NCI-H2227 treated with DMSO at 0.1 percent for 48 hours (cell line): ENCODE measurements around the gene FAXDC2.

ENCODE experiments used
- DNase-seq: peaks from one replicate; lab custom pipeline; 2025; lab: John Stamatoyannopoulos, UW

FAXDC2 gene

DNA sequence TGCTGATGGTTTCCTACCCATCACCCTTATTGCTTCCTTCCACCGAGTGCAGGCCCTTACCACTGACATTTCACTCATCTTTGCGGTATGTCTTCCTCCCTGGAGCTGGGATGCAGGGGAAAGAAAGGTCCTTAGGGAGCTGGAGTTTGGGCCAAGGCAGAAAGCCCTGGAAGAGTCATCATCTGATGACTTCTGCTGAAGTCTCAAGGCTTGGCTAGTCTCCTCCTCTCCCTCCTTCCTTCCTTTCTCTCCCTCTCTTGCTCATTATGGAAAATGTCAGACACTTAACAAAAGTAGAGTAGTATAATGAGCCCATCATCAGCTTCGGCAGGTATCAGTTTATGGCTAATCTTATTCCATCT is 55.2 kb downstream of the FAXDC2 start:
- no peak for DNase-seq

DNA sequence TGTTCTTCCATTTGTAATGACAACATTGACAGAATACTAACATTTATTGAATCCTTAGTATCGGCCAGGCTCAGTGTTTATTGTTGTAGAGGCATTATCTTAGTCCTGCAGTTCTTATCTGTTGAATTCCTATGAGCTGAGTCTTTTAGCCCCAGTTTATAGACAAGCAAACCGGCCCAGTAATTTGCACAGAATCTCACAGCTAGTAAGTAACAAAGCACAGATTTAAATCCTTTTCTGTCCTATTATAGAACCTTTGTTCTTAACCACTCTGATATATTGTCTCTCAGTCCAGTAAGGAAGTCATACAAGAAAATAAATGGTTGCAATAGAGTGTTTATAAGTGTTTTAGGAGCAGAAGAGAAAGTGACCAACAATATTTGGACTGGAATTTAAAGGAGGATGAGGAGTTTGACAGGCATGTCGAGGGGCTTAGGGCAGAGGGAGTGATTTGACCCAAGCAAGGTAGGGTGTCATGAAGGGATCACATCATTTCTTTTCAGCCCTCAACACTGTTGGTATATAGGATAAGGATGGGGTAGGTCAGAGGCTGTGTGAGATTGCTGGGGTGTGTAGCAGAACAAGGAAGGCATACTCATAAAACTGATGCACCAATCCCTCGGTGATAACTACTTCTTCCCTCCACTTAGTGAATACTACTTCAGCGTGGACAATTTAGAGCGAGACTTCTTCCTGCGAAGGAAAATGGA is 55.7 kb downstream of the FAXDC2 start:
- no peak for DNase-seq

DNA sequence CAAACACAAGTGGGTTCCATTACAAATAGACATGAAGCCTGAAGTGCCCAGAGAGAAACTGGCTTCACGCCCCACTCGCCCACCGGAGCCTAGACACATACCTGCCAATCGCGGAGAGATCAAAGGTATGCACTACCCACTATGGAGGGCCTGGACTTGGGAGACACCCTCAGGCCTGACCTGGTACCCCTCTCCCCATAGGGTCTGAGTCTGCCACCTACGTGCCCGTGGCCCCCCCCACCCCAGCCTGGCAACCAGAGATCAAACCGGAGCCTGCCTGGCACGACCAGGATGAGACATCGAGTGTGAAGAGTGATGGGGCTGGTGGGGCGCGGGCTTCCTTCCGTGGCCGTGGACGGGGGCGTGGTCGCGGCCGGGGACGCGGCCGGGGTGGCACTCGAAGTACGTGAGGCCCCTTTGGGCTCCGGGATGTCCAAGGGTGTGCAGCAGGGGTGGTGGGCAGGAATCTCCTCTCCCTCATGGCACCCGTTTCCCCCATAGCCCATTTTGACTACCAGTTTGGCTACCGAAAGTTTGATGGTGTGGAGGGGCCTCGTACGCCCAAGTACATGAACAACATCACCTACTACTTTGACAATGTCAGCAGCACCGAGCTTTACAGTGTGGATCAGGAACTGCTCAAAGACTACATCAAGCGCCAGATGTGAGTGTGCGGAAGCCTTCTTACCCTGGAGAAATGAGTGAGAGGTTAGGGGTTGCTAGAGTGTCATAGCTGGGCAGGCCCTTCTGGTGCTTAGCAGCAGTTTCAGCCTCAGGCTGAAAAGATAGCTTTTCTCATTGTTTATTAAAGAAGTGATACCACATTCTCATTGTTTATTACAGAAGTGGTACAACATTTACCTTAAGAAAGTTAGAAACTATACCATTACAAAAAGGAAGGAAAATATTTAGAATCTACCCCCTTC is 56.5 kb downstream of the FAXDC2 start:
- DNase-seq = no peak

DNA sequence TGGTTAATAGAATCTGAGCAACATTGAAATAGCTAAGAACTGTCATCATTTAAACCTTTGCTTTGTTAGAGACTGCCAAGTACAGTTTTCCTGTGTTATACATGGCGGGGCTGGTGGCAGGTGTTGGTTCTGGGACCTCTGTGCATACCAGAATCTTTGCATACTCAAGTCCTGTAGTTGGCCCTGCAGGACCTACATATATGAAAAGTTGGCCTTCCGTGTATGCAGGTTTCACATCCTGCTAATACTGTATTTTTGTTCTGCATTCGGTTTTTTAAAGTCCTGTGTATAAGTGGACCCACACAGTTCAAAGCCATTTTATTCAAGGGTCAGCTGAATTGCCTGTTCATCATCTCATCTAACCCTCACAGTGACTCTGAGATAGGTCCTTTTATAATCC is 58.9 kb downstream of the FAXDC2 start:
- DNase-seq = no peak

DNA sequence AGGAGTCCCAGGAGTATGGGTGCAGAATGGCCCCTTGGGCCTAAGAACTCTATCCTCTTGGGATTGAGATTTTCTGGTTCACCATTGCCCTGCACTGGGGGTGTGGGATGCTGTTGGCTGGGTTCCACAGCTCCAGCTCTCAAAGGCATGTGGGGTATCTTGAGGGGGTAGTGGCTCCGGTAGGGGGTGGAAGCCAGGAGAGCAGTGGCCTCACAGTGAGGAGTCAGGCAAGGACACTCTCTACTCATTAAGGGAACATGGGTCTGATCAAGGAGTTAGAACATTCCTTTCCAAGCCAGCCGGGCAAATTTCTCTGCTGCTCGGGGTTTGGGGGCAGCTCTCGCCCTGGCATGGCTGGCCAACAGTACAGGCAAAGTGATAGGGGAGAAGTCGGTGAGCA is 62.2 kb downstream of the FAXDC2 start:
- DNase-seq = no peak

DNA sequence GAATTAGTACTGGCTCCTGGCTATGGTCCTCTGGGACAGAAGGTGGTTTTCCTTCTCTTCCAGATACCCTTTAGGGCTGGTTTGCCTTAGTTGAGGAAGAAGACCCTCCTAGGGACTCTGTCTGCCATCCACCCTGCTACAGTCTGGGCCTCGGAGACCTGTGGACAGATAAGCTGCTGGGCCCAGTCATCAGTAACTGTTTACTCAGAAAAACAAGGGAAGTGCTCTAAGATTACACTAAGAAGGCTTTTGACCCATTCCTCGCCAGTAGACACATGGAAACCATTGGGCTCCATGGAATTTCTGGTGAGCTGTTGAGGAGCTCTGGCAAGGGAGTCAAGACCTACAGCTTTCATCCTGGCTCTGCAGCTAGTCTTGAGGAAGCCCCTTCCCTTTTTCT is 64.0 kb downstream of the FAXDC2 start:
- DNase-seq = no peak

DNA sequence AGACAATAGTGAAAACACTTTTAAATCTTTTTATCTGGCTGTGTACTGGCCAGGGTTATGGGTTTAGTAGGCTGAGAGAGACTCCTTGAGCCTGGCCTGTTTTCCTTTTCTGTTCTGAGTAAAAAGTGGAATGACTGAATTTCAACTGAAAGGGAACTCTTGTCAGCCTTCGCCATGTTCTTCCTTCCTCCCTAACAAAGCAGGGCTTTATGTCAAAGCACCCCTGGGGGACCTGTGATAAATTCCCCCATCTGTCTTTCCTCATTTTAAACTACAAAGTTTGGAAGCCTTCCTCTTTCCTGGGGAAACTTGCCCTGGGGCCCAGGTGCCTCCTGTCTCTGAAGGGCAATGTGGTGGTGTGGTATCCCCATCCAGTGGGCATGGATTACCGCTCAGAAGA is 65.5 kb downstream of the FAXDC2 start:
- no peak for DNase-seq

DNA sequence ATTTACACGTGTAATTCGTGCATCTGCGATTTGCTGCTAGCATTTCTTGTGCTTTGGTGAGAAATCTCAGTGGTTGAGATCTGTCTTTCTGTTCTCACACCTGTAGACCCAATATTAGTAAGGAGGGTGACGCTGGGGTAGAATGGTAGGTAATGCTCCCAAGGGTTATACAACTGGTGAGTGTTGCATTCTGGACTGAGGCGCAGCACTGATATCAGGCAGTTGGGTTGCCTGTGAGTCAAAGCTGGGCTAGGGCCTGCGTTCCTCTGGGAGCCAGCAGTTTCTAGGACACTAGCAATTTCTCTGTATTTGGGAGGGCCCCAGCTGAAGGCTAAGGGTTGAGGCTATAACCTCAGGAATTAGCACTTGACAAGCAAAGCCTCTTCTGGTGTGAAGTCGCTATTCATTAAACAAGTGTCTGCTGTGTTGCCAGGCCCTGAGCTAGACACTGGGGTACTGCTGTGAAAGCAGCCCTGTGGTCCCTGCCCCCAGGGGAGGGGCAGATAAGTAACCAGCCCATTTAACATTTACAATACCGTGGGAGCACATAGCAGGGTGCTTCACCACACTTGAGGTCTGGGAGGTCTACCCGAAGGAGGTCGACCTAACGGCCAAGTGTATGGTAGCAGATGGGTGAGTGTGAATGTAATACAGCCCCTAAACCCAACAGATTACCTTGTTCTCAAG is 66.5 kb downstream of the FAXDC2 start:
- no peak for DNase-seq

DNA sequence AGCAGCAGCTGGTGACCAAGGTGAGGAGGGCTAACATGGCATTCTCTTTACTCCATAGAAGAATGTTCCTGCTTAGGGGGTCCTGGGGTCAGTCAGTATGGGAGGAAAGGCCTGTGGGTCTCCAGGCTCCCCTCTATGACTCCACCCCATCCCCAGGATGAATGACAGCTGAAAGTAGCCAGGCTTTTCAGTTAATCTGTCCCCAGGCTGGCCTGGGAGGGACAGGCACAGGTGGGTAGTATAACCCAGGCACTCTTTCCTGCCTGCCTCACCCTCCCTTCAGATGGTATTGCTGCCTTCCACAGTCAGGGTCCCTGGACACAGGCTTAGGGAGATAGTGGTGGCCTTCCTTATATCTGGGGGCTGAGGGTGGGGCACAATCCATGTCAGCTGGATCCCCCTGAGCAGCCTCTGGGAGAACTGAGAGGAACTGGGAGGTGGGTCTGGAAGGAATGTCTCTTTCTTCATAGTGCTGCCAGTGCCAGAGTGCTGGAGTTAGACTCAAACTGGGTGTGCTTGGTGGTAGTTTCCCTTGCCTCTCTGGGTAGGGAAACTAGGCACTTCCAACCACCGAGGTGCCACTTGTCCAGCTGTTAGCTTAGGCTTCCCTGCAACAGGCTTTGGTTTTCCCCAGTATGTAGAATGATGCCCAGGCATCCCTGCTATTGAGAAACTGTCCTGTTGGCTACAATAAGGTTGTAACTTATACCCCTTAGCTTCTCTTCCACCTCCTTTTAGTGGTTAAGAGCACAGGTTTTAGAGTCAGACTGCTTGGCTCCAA is 67.4 kb downstream of the FAXDC2 start:
- DNase-seq = no peak

DNA sequence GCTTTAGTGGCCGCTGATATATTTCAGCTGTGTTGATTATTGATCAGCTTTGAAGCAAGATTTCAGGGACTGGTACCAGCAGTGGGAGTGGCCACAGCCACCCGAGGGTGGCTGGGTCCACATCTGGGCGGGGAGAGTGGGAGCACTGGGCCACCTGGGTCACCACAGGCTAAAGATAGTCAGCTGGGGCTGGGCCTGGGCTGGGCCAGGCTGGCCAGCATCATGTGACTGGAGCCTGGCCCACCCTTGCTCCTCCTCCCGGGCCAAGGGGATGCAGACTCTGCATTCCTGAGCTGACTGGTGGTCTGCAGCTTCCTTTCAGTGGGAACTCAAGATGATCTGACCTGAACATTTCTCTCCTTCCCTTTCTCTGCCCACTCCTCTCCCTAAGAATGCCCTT is 68.1 kb downstream of the FAXDC2 start:
- DNase-seq = no peak

DNA sequence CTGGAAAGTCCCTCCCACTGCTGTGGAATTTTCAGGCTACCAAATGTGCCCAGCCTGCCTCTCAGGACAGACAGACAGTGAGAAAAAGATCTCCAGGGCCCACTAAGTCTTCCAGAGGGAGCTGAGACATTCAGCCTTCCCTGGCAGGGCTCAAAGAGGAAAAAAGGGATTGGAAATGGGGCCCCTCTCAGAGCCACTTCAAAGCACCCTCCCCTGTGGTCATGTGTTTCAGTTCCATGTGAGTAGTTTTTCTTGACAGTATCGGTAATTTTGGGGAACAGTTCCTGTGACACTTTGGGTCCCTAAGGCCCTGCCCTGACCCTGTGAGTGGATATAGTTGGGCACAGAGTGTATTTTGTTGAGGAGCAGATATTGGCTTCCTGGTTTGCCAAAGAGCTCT is 70.3 kb downstream of the FAXDC2 start:
- DNase-seq = no peak

DNA sequence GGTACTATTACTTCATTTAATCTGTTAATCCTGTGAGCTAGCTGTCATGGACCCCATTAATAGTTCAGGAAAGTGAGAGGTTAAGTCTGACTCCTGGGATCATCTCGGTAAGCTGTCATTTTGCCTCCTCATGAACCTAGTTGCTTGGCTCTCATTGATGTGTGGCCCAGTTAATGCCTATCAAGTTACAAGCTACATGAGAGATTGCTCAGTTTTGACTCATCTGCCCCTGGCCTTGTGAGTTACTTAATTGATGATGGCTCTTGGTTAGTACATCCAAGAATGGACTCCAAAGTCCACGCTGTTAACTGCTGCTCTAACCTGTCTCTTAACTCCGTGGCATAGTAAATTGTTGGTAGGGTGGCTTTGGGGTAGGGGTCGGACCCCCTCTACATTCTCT is 71.3 kb downstream of the FAXDC2 start:
- no peak for DNase-seq

DNA sequence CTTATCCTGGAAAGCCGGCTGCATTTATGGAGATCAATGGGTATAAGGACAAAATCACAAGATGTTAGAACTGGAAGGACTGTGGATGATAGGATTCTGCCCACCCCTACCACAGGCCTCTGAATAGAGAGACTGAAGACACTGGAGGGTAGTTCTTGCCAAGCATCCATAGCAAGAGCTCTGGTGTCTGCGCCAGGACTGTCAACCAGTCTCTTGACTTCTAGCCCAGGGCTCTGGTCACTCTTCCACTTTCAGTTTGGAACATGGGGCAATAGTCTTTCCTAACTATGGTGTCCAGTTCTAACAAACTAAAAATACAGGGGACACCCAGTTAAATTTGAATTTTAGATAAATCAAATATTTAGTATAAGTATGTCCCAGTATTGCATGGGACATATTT is 71.9 kb downstream of the FAXDC2 start:
- no peak for DNase-seq

DNA sequence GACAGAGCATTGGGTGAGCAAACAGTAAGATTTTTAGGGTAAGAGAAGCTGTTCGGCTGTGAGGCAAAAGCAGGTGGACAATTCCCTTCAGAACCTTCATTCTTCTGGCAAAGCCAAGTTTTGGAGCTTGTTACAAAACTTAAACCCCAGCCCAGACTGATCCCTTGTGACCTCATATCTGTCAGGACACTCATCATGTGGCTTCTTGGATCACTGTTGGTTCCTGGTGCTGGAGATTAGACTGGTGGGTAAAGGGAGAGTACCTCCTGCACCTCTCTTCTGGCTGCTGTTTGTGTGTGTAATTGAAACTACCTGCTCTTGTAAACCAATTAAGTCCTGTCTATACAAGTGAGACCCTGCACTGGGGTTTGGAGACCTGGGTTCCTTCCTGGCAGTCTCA is 74.2 kb downstream of the FAXDC2 start:
- DNase-seq = no peak

DNA sequence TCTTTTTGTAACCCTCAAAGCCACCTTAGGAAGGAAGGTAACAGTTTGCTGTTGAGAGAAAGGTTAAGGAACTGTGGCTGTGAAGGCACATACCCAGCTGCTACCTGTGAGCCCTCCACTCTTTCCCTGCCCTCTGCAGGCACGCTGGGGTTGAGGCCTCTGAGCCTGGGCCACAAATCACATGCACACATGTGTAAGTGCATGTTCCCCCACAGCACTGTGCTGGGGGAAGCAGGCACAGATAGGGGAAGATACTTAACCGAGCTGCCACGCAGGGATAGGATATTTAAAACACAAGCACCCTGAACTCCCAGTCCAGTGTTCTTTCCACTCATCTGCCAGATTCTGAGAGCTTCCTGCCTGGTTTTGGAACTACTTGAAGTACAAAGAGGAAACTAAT is 77.1 kb downstream of the FAXDC2 start:
- DNase-seq = no peak

DNA sequence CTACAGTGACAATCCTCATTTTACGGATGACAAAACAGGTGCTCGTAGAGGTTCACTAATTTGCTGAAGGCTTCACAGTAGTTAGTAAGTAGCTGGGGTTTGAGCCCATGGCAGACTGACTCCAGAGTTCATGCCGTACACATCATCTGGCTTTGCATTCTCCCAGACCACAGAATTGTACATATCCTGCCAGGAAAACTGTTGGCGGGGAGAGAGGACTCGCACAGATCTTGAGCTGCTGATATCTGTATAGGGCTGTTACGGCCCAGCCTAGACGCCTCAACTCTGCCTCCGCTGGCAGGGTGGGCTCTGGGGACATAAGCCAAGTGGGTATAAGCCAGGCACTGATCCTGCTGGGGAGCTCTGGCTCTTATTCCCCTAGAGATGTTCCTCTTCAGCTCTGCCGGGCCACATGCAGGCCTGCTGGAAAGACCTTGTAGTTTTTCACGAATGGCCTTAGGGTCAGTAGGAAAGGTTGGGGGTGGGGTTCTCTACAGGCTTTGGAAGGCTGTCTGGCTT is 79.0 kb downstream of the FAXDC2 start:
- no peak for DNase-seq

DNA sequence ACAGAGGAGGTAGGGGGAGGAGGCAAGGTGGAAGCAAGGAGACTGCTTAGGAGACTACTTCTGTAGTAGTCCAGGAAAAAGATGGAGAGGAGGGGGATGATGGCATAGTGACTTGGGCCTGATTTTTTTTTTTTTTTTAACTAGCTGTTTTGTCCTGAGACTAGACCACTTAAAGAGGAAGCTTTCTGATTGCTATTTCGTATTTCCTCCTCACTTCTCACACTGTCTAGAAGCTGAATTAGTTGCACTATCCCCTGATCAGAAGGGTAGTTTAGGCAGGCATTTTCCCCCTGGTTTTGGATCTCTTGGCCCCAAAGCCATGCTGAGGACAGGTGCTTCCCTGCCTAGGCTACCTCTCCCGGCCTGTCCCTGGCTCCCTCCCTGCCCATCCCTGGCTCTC is 80.3 kb downstream of the FAXDC2 start:
- DNase-seq = no peak
